RWPE2 (cell line): ENCODE measurements around the gene PTPRN2.

Experiments used
- ATAC-seq: fragments of 200-7000 bp; cut with Tn5 transposase; 3 replicates; pipeline ENCODE4 v1.9.1; 2021; ENCODE audit warnings: low read depth
- DNase-seq: peaks from one replicate; pipeline ENCODE4 v3.0.0-alpha.2; 2020; ENCODE audit warnings: low spot score
- H3K27ac ChIP-seq: fragments of 450-650 bp; 2 replicates; pipeline ENCODE4 v1.5.1; 2017; ENCODE audit warnings: mild to moderate bottlenecking; ENCODE audit not compliant: poor library complexity, severe bottlenecking
- H3K27me3 ChIP-seq: fragments of 250-450 bp; sonication (Bioruptor Pico); 2 replicates; pipeline ENCODE4 v1.5.1; 2021; ENCODE audit warnings: mild to moderate bottlenecking, moderate library complexity; ENCODE audit not compliant: insufficient read depth, poor library complexity, severe bottlenecking
- H3K36me3 ChIP-seq: fragments of 250-450 bp; sonication (Bioruptor Pico); 2 replicates; pipeline ENCODE4 v1.5.1; 2020; ENCODE audit warnings: low read depth, mild to moderate bottlenecking, moderate library complexity
- H3K4me1 ChIP-seq: fragments of 250-450 bp; sonication (Bioruptor Pico); 2 replicates; pipeline ENCODE4 v1.5.1; 2021; ENCODE audit warnings: mild to moderate bottlenecking, moderate library complexity; ENCODE audit not compliant: insufficient read depth, poor library complexity, severe bottlenecking
- H3K4me3 ChIP-seq: fragments of 250-450 bp; sonication (Bioruptor Pico); 2 replicates; pipeline ENCODE4 v1.5.1; 2021; ENCODE audit warnings: mild to moderate bottlenecking, moderate library complexity; ENCODE audit not compliant: severe bottlenecking
- H3K9me3 ChIP-seq: fragments of 250-450 bp; sonication (Bioruptor Pico); 2 replicates; pipeline ENCODE4 v1.5.1; 2021; ENCODE audit warnings: mild to moderate bottlenecking, moderate library complexity; ENCODE audit not compliant: severe bottlenecking
- TF ChIP-seq, protein P1 (sequence below): fragments of 450-650 bp; IDR thresholded peaks from one replicate; pipeline ENCODE4 v1.5.1; 2017; ENCODE audit warnings: mild to moderate bottlenecking, moderate library complexity; ENCODE audit not compliant: poor library complexity, severe bottlenecking

PTPRN2 gene

DNA sequence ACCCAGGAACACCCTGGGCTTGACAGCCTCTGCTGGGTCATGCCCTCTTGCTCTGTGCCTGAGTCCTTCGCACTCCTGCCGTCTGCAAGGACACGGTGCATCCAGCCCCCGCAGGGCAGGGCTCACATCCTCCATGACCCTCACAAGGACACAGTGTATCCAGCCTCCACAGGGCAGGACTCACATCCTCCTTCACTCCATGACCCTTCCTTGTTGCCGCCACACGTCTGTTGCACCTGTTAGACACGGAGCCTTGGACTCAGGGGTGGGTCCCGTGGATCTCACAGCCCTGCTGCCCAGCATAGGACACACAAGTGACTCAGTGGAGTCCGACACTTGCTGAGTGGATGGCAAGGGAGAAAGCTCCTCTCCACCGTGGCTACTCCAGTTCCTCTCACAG lies 750.1 kb downstream of the PTPRN2 start:
- Histone ChIP-seq H3K4me1 (no peaks in the 10 kb centered on the region), H3K36me3 (no peaks in the 10 kb centered on the region), H3K9me3 (peaks cover 4% of the 10 kb centered on the region), H3K27me3 (no peaks in the 10 kb centered on the region), H3K27ac (no peak overlapping the region), H3K4me3 (no peak overlapping the region)
- no peak for ATAC-seq
- TF ChIP-seq, protein P1, sequence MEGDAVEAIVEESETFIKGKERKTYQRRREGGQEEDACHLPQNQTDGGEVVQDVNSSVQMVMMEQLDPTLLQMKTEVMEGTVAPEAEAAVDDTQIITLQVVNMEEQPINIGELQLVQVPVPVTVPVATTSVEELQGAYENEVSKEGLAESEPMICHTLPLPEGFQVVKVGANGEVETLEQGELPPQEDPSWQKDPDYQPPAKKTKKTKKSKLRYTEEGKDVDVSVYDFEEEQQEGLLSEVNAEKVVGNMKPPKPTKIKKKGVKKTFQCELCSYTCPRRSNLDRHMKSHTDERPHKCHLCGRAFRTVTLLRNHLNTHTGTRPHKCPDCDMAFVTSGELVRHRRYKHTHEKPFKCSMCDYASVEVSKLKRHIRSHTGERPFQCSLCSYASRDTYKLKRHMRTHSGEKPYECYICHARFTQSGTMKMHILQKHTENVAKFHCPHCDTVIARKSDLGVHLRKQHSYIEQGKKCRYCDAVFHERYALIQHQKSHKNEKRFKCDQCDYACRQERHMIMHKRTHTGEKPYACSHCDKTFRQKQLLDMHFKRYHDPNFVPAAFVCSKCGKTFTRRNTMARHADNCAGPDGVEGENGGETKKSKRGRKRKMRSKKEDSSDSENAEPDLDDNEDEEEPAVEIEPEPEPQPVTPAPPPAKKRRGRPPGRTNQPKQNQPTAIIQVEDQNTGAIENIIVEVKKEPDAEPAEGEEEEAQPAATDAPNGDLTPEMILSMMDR = no peak
- DNase-seq = peak; percentile 35

DNA sequence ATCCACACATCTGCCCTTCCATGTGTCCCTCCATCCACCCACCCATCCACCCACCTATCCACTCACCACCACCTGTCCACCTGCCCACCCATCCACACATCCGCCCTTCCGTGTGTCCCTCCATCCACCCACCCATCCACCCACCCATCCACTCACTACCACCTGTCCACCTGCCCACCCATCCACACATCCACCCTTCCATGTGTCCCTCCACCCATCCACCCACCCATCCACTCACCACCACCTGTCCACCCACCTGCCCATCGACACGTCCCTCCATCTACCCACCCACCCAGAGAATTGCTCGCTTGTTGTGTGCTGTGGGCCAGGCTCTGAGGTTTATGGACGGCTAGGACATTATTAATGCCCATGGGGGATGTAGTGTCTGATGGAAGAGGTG lies 750.6 kb downstream of the PTPRN2 start:
- DNase-seq (peak; percentile 49), ATAC-seq (no peak)
- no peaks in the 10 kb centered on the region for H3K36me3 ChIP-seq
- no peaks in the 10 kb centered on the region for H3K27me3 ChIP-seq
- TF ChIP-seq, protein P1 = no peak
- peaks cover 4% of the 10 kb centered on the region for H3K9me3 ChIP-seq
- no peaks in the 10 kb centered on the region for H3K4me1 ChIP-seq
- no peak overlapping the region for H3K4me3 ChIP-seq
- H3K27ac ChIP-seq = no peak overlapping the region

DNA sequence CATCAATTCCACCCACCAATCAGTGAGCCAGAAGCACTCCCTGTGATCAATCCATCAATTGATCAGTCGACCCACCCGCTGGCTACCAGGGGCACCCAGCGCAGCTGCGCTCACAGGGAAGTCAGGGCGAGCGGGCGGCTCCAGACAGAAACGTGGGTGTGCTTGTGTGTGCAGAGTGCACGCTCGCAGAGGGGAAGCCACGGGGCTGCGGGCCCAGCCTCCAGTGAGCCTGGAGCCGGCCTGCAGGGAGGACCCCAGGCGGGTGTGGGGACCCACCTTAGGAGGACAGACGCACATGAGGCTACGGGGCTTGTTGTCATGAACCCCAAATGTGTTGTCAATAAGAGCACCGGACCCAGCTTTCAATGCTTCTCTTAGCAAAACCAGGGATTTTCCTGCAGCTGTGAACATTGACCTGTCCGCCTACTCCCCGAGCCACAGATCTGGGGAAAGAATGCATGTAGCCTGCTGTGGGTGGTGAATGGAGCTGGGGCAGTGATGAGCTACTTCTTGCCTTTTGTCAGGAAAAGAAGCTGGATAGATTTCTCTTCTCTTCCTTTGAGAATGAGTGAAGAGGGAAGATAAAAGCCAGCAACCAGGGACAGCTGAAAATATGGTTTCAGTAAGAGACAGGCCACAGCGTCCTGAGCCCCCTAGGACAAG lies 753.0 kb downstream of the PTPRN2 start:
- DNase-seq = peak; percentile 27
- H3K9me3 ChIP-seq = peaks cover 4% of the 10 kb centered on the region
- no peaks in the 10 kb centered on the region for H3K36me3 ChIP-seq
- H3K4me3 ChIP-seq = no peak overlapping the region
- no peak for ATAC-seq
- H3K27ac ChIP-seq = no peak overlapping the region
- no peaks in the 10 kb centered on the region for H3K27me3 ChIP-seq
- TF ChIP-seq, protein P1 = no peak
- no peaks in the 10 kb centered on the region for H3K4me1 ChIP-seq

DNA sequence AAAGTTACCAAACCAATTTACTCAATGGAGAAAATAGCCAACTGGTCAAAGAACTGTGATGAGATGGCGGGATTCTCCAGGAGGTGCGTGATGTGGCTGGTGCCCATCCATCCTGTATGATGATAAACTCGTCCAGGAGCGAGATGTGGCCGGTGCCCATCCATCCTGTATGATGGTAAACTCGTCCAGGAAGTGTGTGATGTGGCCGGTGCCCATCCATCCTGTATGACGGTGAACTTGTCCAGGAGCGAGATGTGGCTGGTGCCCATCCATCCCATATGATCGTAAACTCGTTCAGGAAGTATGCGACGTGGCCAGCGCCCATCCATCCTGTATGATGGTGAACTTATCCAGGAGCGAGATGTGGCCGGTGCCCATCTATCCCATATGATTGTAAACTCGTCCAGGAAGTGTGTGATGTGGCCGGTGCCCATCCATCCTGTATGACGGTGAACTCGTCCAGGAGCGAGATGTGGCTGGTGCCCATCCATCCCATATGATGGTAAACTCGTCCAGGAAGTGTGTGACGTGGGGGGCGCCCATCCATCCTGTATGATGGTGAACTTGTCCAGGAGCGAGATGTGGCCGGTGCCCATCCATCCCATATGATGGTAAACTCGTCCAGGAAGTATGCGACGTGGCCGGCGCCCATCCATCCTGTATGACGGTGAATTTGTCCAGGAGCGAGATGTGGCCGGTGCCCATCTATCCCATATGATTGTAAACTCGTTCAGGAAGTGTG lies 754.6 kb downstream of the PTPRN2 start:
- ATAC-seq = no peak
- Histone ChIP-seq H3K27ac (no peak overlapping the region), H3K27me3 (no peaks in the 10 kb centered on the region), H3K4me1 (no peaks in the 10 kb centered on the region), H3K4me3 (no peak overlapping the region), H3K36me3 (no peaks in the 10 kb centered on the region), H3K9me3 (peaks cover 3% of the 10 kb centered on the region)
- peak; percentile 27 for DNase-seq
- TF ChIP-seq, protein P1 = no peak

DNA sequence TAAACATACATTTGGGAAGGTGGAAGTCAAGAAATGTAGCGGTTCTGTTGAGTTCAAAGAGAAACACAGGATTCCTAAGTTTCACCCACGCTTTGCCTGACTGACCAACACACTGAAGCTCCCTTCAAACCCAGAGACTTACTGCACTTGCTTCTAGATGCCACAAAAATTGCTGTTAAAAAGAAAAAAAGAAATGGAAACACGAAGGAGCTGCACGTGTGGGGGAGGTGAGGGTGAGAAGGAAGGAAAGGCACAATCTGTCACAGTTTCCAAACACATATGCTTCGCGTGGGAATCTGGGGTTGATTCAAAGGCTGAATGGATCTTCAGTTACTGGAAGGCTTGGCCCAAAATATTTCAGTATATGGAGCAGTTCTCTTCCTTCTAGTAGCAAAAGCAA lies 755.2 kb downstream of the PTPRN2 start:
- no peak overlapping the region for H3K4me3 ChIP-seq
- H3K36me3 ChIP-seq = no peaks in the 10 kb centered on the region
- no peak for ATAC-seq
- H3K27me3 ChIP-seq = no peaks in the 10 kb centered on the region
- peaks cover 3% of the 10 kb centered on the region for H3K9me3 ChIP-seq
- TF ChIP-seq, protein P1 = no peak
- DNase-seq = no peak
- H3K27ac ChIP-seq = no peak overlapping the region
- H3K4me1 ChIP-seq = no peaks in the 10 kb centered on the region
